CD4-positive, alpha-beta T cell (primary cell): ENCODE data around the gene SLC15A5. TPM values are rescaled to one million over a fixed set of nuclear protein-coding genes. Genes with fewer than 3 reads are reported as not detected.

ENCODE experiments used
- ATAC-seq: fragments of 200-7000 bp; cut with Tn5 transposase; one replicate; pipeline ENCODE4 v1.10.0; 2022; ENCODE audit warnings: mild to moderate bottlenecking; ENCODE audit not compliant: poor library complexity
- CTCF ChIA-PET: fragments of 350-600 bp; sonication (Branson Sonifier 250); formaldehyde crosslinking; loops from one replicate; lab custom pipeline; 2021; ENCODE audit warnings: antibody characterized with exemption, inconsistent platforms; lab: Charles Lee
- POLR2A ChIA-PET: fragments of 350-600 bp; sonication (Branson Sonifier 250); formaldehyde crosslinking; loops from one replicate; lab custom pipeline; 2021; ENCODE audit warnings: antibody characterized with exemption, inconsistent platforms; lab: Charles Lee
- DNase-seq, 14 experiments: peaks; one replicate each; pipeline ENCODE4 v3.0.0-alpha.2; 2013 to 2020; ENCODE audit warnings: mixed read lengths in 2 of 14
- H3K27ac ChIP-seq, 2 donors: one replicate each; pipeline versions ENCODE4 v1.5.1 to v1.7.0; 2013; ENCODE audit warnings: low read length in 2 of 2, low read depth in 1 of 2, mild to moderate bottlenecking in 1 of 2
- H3K27me3 ChIP-seq, 2 experiments: 1 replicate in 1 of 2; 2 replicates in 1 of 2; pipeline versions ENCODE4 v1.6.1 to v1.7.0; 2013; ENCODE audit warnings: low read length in 2 of 2, control low read depth in 1 of 2, mild to moderate bottlenecking in 1 of 2, moderate library complexity in 1 of 2; ENCODE audit not compliant: insufficient read depth in 2 of 2, control insufficient read depth in 1 of 2
- H3K36me3 ChIP-seq: one replicate; pipeline ENCODE4 v1.6.1; 2013; ENCODE audit warnings: low read length, control low read depth; ENCODE audit not compliant: insufficient read depth
- H3K4me1 ChIP-seq: one replicate; pipeline ENCODE4 v1.6.1; 2013; ENCODE audit warnings: low read length, control low read depth; ENCODE audit not compliant: insufficient read depth
- H3K4me3 ChIP-seq: one replicate; pipeline ENCODE4 v1.5.1; 2013; ENCODE audit warnings: mild to moderate bottlenecking, low read length, moderate library complexity
- H3K9me3 ChIP-seq, 2 experiments: 1 replicate in 1 of 2; 2 replicates in 1 of 2; pipeline versions ENCODE4 v1.6.1 to v1.7.0; 2013; ENCODE audit warnings: low read length in 2 of 2, mild to moderate bottlenecking in 2 of 2, control low read depth in 1 of 2, moderate library complexity in 1 of 2; ENCODE audit not compliant: control insufficient read depth in 1 of 2, insufficient read depth in 1 of 2
- H3K27ac Mint-ChIP-seq: one replicate; pipeline ENCODE4 v1.8.0; 2020; ENCODE audit warnings: mixed read lengths
- H3K27me3 Mint-ChIP-seq: one replicate; pipeline ENCODE4 v1.8.0; 2021; ENCODE audit warnings: mixed read lengths
- H3K36me3 Mint-ChIP-seq: one replicate; pipeline ENCODE4 v1.8.0; 2021; ENCODE audit warnings: low read depth, mixed read lengths
- H3K4me1 Mint-ChIP-seq: one replicate; pipeline ENCODE4 v1.8.0; 2021; ENCODE audit warnings: low read depth, mixed read lengths
- H3K4me3 Mint-ChIP-seq: one replicate; pipeline ENCODE4 v1.8.0; 2020; ENCODE audit warnings: mild to moderate bottlenecking, mixed read lengths
- H3K9me3 Mint-ChIP-seq: one replicate; pipeline ENCODE4 v1.8.0; 2020; ENCODE audit warnings: mixed read lengths
- intact Hi-C, 2 experiments: fragments of 100-400 bp; cut with DNase I in 1 of 2; cut with micrococcal nuclease in 1 of 2; formaldehyde crosslinking; loops; one replicate each; pipeline versions ENCODE4 v1.15.1 to v1.9.0; 2023 to 2025; cut with DNase I, micrococcal nuclease
- total RNA-seq, 174 experiments: library from RNA in 2 of 174; stranded (reverse) in 2 of 174; gene quantifications; one replicate each; pipeline ENCODE4 v1.2.3 and lab custom pipeline; 2021 to 2026
- TF ChIP-seq, protein P1 (sequence below): fragments of 200-600 bp; IDR thresholded peaks from one replicate; pipeline ENCODE4 v1.8.0; 2022; ENCODE audit warnings: antibody characterized with exemption, mild to moderate bottlenecking

The SLC15A5 gene
- total RNA-seq, 2 experiments from 2014 or later, result not detected

DNA sequence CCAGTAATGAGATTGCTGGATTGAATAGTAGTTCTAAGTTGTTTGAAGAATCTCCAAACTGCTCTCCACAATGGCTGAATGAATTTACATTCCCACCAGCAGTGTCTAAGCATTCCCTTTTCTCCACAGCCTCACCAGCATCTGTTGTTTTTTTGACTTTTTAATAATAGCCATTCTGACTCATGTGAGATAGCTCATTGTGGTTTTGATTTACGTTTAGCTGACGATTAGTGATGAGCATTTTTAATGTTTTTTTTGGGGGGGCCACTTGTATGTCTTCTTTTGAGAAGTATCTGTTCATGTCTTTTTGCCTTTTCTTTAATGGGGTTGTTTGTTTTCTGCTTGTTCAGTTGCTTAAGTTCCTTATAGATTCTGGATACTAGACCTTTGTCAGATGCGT lies 8.1 kb upstream of the SLC15A5 start:
- DNase-seq (no peak), ATAC-seq (no peak)
- H3K27me3 Mint-ChIP-seq, result no peaks in the 10 kb centered on the region
- H3K9me3 Mint-ChIP-seq, result peaks cover 14% of the 10 kb centered on the region
- H3K4me1 Mint-ChIP-seq, result no peaks in the 10 kb centered on the region
- H3K27ac Mint-ChIP-seq, result no peak overlapping the region
- no peak overlapping the region for H3K4me3 ChIP-seq
- ChIA-PET POLR2A (no interaction called here), CTCF (no interaction called here)
- H3K27ac ChIP-seq, result no peak overlapping the region
- no peaks in the 10 kb centered on the region for H3K4me1 ChIP-seq
- TF ChIP-seq, protein P1, sequence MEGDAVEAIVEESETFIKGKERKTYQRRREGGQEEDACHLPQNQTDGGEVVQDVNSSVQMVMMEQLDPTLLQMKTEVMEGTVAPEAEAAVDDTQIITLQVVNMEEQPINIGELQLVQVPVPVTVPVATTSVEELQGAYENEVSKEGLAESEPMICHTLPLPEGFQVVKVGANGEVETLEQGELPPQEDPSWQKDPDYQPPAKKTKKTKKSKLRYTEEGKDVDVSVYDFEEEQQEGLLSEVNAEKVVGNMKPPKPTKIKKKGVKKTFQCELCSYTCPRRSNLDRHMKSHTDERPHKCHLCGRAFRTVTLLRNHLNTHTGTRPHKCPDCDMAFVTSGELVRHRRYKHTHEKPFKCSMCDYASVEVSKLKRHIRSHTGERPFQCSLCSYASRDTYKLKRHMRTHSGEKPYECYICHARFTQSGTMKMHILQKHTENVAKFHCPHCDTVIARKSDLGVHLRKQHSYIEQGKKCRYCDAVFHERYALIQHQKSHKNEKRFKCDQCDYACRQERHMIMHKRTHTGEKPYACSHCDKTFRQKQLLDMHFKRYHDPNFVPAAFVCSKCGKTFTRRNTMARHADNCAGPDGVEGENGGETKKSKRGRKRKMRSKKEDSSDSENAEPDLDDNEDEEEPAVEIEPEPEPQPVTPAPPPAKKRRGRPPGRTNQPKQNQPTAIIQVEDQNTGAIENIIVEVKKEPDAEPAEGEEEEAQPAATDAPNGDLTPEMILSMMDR, result no peak
- peaks cover 0 to 5% of the 10 kb centered on the region in 2 experiments for H3K9me3 ChIP-seq
- intact Hi-C loops, result no loop called here
- H3K27me3 ChIP-seq, result no peaks in the 10 kb centered on the region
- H3K4me3 Mint-ChIP-seq, result no peak overlapping the region
- H3K36me3 ChIP-seq, result no peaks in the 10 kb centered on the region
- H3K36me3 Mint-ChIP-seq, result no peaks in the 10 kb centered on the region

DNA sequence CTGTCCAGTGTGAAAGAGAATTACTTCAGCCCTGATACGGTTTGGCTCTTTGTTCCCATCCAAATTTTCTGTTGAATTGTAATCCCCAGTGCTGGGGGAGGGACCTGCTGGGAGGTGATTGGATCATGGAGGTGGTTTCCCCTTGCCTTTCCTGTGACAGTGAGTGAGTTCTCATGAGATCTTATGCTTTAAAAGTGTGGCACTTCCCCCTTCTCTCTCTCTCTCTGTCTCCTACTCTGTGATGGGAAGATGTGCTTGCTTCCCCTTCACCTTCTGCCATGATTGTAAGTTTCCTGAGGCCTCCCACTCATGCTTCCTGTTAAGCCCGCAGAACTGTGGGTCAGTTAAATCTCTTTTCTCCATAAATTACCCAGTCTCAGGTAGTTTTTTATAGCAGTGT lies 5.5 kb upstream of the SLC15A5 start:
- no peak overlapping the region for H3K4me3 ChIP-seq
- no peaks in the 10 kb centered on the region for H3K27me3 Mint-ChIP-seq
- H3K27ac Mint-ChIP-seq, result no peak overlapping the region
- POLR2A ChIA-PET, result no interaction called here
- no peaks in the 10 kb centered on the region for H3K4me1 ChIP-seq
- H3K36me3 Mint-ChIP-seq, result no peaks in the 10 kb centered on the region
- H3K9me3 ChIP-seq, result no peaks in the 10 kb centered on the region
- intact Hi-C loops, result no loop called here
- H3K27me3 ChIP-seq, result no peaks in the 10 kb centered on the region
- CTCF ChIA-PET, result no interaction called here
- peaks cover 12% of the 10 kb centered on the region for H3K9me3 Mint-ChIP-seq
- H3K27ac ChIP-seq, result no peak overlapping the region
- TF ChIP-seq, protein P1, result no peak
- no peaks in the 10 kb centered on the region for H3K4me1 Mint-ChIP-seq
- DNase-seq (no peak), ATAC-seq (no peak)
- H3K36me3 ChIP-seq, result no peaks in the 10 kb centered on the region
- no peak overlapping the region for H3K4me3 Mint-ChIP-seq

DNA sequence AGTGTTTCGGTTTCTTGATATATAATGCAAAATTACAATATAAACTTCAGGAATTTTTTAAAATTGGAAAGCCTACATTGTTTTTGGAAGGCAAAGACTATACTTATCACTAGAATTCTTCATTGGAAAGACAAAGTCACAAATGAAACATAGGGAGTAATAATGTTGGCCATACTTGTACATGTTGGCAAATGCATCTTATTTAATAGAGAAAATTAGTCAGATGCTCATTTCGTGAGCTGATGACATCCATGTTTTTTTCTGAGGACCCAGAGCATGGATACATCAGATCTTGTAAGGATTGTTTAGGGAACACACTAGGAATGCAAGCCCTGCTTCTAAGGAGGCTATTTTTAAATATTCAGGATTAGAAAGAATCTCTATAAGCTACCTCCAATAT lies 4.6 kb upstream of the SLC15A5 start:
- H3K27ac ChIP-seq, result no peak overlapping the region
- peaks cover 7% of the 10 kb centered on the region for H3K9me3 Mint-ChIP-seq
- intact Hi-C loops, result no loop called here
- ChIA-PET CTCF (no interaction called here), POLR2A (no interaction called here)
- H3K36me3 ChIP-seq, result no peaks in the 10 kb centered on the region
- no peak overlapping the region for H3K4me3 ChIP-seq
- H3K36me3 Mint-ChIP-seq, result no peaks in the 10 kb centered on the region
- no peak overlapping the region for H3K4me3 Mint-ChIP-seq
- DNase-seq (no peak), ATAC-seq (no peak)
- TF ChIP-seq, protein P1, result no peak
- no peak overlapping the region for H3K27ac Mint-ChIP-seq
- no peaks in the 10 kb centered on the region for H3K27me3 ChIP-seq
- no peaks in the 10 kb centered on the region for H3K4me1 Mint-ChIP-seq
- no peaks in the 10 kb centered on the region for H3K9me3 ChIP-seq
- no peaks in the 10 kb centered on the region for H3K27me3 Mint-ChIP-seq
- H3K4me1 ChIP-seq, result no peaks in the 10 kb centered on the region
